Thyroid gland (tissue), 4 donors: ENCODE data around the gene CLDN9. TPM values are rescaled to one million over a fixed set of nuclear protein-coding genes. Genes with fewer than 3 reads are reported as not detected.

ENCODE experiments used
- DNase-seq, 2 donors: peaks; one replicate each; pipeline ENCODE4 v3.0.0-alpha.2; 2019
- H3K27ac ChIP-seq, 3 donors: fragments of 200-600 bp; sonication (generic); 1 replicate in 2 of 3; 2 replicates in 1 of 3; pipeline ENCODE4 v1.5.1; 2016 to 2019; ENCODE audit warnings: mild to moderate bottlenecking in 1 of 3, moderate library complexity in 1 of 3
- H3K27me3 ChIP-seq: fragments of 200-600 bp; sonication (generic); one replicate; pipeline ENCODE4 v1.5.1; 2019
- H3K36me3 ChIP-seq, 2 donors: fragments of 200-600 bp; sonication (generic); one replicate each; pipeline ENCODE4 v1.5.1; 2016 to 2019
- H3K4me1 ChIP-seq, 2 donors: fragments of 200-600 bp; sonication (generic); one replicate each; pipeline ENCODE4 v1.5.1; 2017 to 2019
- H3K4me3 ChIP-seq, 3 donors: fragments of 200-600 bp; sonication (generic); replicated peaks in 1 of 3; 1 replicate in 2 of 3; 2 replicates in 1 of 3; pipeline ENCODE4 v1.5.1; 2016; ENCODE audit warnings: mild to moderate bottlenecking in 1 of 3
- H3K9me3 ChIP-seq: fragments of 200-600 bp; sonication (generic); one replicate; pipeline ENCODE4 v1.5.1; 2017
- POLR2A ChIP-seq, 2 donors: fragments of 450-650 bp; IDR thresholded peaks; one replicate each; pipeline ENCODE4 v1.6.1; 2017; ENCODE audit warnings: antibody characterized with exemption in 2 of 2, mild to moderate bottlenecking in 2 of 2, moderate library complexity in 1 of 2
- WGBS, 2 donors: methylation state at CpG; one replicate each; pipeline ENCODE4 v1.1.5; 2017; 5-methylcytosine and 5-hydroxymethylcytosine counted together
- intact Hi-C: fragments of 100-400 bp; cut with DNase I; formaldehyde crosslinking; loops from one replicate; pipeline ENCODE4 v1.15.1; 2023
- total RNA-seq, 4 donors: library from RNA; depleted of rRNA; stranded (reverse); fragments of >200 nt; gene quantifications; one replicate each; pipeline ENCODE4 v1.2.3, GENCODE V29; 2016
- TF ChIP-seq, protein P1 (sequence below), 6 experiments: fragments of 200-600 bp in 3 of 6; fragments of 450-650 bp in 3 of 6; sonication (generic) in 3 of 6; IDR thresholded peaks; one replicate each; pipeline ENCODE4 v1.5.1; 2016 to 2019; ENCODE audit warnings: antibody characterized with exemption in 6 of 6, mild to moderate bottlenecking in 2 of 6, inconsistent platforms in 1 of 6, moderate library complexity in 1 of 6

Gene CLDN9
- total RNA-seq, 4 donors from 2014 or later, result 0.33 TPM; not detected in 3

DNA sequence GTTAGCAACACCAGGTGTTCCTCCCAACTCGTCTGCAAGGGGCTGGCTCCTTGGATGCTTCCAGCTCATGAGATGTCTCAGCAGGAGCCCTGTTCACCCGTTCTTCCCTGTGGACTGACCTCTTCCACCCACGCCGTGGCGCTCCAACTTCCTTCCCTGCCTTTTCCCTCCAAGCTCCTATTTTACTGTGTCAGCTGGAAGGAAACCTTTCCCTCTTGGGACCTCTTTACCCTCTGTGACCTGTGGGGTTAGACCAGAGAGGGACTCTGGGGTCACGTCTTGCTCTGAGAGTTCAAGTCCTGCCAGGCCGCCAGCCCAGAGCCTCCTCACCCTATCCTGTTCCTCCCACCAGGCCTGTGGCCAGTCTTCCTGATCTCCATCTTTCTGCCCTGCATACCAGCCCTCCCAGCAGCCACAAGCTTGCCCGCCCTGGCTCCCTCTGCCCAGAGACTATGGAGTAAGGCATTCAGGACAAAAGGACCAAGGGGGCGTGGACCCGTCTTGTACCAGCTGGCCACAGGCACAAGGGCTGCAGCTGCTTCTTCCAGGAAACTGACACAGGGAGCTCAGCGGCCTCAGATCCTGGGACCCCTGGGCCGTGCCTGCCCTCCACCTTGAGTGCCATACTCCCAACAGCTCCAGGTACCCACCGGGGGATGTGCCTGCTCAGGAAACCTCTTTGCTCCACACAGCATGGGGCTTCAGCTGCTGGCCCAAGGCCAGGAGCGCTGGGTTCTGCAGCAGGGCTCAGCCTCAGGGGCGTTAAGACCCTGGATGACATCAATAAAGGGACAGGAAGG, 40.5 kb upstream of the CLDN9 start:
- no peak overlapping the region for H3K27ac ChIP-seq
- no peaks in the 10 kb centered on the region for H3K36me3 ChIP-seq
- 83 to 89% methylated on average over 10 to 13 of the region's 15 CpGs for WGBS, 2 donors
- no peaks in the 10 kb centered on the region for H3K9me3 ChIP-seq
- DNase-seq, result no peak
- TF ChIP-seq, protein P1, sequence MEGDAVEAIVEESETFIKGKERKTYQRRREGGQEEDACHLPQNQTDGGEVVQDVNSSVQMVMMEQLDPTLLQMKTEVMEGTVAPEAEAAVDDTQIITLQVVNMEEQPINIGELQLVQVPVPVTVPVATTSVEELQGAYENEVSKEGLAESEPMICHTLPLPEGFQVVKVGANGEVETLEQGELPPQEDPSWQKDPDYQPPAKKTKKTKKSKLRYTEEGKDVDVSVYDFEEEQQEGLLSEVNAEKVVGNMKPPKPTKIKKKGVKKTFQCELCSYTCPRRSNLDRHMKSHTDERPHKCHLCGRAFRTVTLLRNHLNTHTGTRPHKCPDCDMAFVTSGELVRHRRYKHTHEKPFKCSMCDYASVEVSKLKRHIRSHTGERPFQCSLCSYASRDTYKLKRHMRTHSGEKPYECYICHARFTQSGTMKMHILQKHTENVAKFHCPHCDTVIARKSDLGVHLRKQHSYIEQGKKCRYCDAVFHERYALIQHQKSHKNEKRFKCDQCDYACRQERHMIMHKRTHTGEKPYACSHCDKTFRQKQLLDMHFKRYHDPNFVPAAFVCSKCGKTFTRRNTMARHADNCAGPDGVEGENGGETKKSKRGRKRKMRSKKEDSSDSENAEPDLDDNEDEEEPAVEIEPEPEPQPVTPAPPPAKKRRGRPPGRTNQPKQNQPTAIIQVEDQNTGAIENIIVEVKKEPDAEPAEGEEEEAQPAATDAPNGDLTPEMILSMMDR (IDR thresholded peaks at IDR 0.05), result no peak
- TF ChIP-seq POLR2A (IDR thresholded peaks at IDR 0.05), result no peak
- peaks cover 20 to 37% of the 10 kb centered on the region in 2 donors for H3K4me1 ChIP-seq
- intact Hi-C loops, result no loop called here
- peaks cover 3% of the 10 kb centered on the region for H3K27me3 ChIP-seq
- no peak overlapping the region for H3K4me3 ChIP-seq

DNA sequence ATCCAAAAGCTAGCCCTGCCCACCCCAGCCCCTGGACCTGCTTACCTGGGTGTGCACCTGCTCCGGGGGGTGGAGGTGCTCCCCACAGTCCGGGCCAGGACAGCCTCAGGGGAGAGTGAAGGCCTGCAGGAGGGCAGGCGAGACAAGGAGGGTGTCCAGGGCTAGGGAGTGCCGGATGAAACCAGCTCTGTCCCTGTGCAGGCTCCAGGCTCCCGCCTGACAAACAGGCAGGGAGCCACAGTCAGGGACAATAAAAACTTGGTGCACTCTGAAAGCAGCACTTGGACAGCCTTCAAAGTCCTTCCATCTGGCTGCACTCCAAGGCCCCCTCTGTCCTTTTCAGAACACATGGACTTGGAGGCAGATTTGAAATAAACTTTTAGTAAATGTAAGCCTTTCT, 39.6 kb upstream of the CLDN9 start:
- 29 to 58% methylated on average over 4 of the region's 5 CpGs for WGBS, 2 donors

GRCh38 chr16:2973605-2974318, 39.0 kb upstream of the CLDN9 start:
- TF ChIP-seq, protein P1 (IDR thresholded peaks at IDR 0.05), result no peak
- TF ChIP-seq POLR2A (IDR thresholded peaks at IDR 0.05), result no peak
- no peak overlapping the region for H3K4me3 ChIP-seq
- DNase-seq, result no peak
- H3K9me3 ChIP-seq, result no peaks in the 10 kb centered on the region
- intact Hi-C loops, result no loop called here
- WGBS, 2 donors, result 30 to 80% methylated on average over 2 to 11 of the region's 17 CpGs
- no peaks in the 10 kb centered on the region for H3K36me3 ChIP-seq
- no peak overlapping the region for H3K27ac ChIP-seq
- peaks cover 15 to 31% of the 10 kb centered on the region in 2 donors for H3K4me1 ChIP-seq
- no peaks in the 10 kb centered on the region for H3K27me3 ChIP-seq

More for the DNA sequence above, 39.6 kb upstream of the CLDN9 start:
- intact Hi-C loops, result no loop called here
- Histone ChIP-seq H3K4me3 (no peak overlapping the region), H3K36me3 (no peaks in the 10 kb centered on the region), H3K4me1 (peaks cover 20 to 38% of the 10 kb centered on the region in 2 donors), H3K27me3 (no peaks in the 10 kb centered on the region), H3K9me3 (no peaks in the 10 kb centered on the region), H3K27ac (no peak overlapping the region)
- peak; percentile 78 to 83 for DNase-seq
- TF ChIP-seq POLR2A (IDR thresholded peaks at IDR 0.05), result no peak
- TF ChIP-seq, protein P1 (IDR thresholded peaks at IDR 0.05), result no peak

DNA sequence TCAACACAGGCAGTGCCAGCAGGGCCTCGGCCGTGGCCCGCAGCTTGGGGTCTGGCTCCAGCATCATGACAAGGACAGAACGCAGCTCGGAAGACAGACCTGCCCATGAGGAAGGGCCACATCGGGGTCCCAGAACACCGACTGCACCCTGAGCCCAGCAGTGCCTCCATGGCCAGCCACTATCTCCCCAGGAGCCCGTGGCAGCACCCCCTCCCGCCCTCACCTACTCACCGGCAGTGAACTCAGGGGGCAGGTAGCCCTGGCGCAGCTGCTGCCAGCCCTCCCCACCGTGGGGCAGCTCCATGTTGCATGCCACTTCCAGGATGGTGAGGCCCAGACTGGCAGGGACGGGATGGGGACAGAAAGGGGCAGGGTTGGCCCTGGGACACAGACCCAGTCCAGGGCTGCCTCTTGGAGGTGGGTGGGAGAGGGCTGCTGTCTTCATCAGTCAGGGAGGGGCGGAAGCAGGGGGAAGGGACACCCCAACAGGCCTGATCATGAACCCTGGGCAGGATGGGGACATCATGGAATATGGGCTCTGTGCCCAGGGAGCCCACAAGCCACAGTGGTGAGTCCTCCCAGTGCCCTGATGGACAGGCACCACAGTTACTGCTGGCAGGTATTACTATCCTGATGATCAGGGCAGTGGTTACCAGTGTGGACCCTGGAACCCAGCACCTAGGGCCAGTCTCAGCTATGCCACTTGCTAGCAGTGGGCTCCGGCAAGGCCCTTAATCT, 38.2 kb upstream of the CLDN9 start:
- Histone ChIP-seq H3K9me3 (no peaks in the 10 kb centered on the region), H3K27ac (no peak overlapping the region), H3K36me3 (no peaks in the 10 kb centered on the region), H3K4me1 (peaks cover 13 to 30% of the 10 kb centered on the region in 2 donors), H3K27me3 (no peaks in the 10 kb centered on the region), H3K4me3 (no peak overlapping the region)
- intact Hi-C loops, result no loop called here
- 94 to 100% methylated on average over 2 to 7 of the region's 15 CpGs for WGBS, 2 donors
- DNase-seq, result no peak
- TF ChIP-seq, protein P1 (IDR thresholded peaks at IDR 0.05), result no peak
- TF ChIP-seq POLR2A (IDR thresholded peaks at IDR 0.05), result no peak
